HCT116 (cell line): ENCODE data around the gene FBXO34.

Source experiments
- POLR2AphosphoS5 ChIP-seq: IDR thresholded peaks from 2 replicates; pipeline ENCODE4 v1.6.1; 2011; ENCODE audit warnings: mild to moderate bottlenecking, low read depth, low read length, moderate library complexity
- TF ChIP-seq, protein P1 (sequence below), 3 experiments: fragments of 200-600 bp in 1 of 3; sonication (generic) in 1 of 3; IDR thresholded peaks in 2 of 3; conservative IDR thresholded peaks in 1 of 3; 2 replicates each; pipeline ENCODE4 v1.5.1; 2012 to 2017; ENCODE audit warnings: low read depth in 2 of 3, low read length in 2 of 3, antibody characterized with exemption in 1 of 3, borderline replicate concordance in 1 of 3, control low read depth in 1 of 3, mild to moderate bottlenecking in 1 of 3, mixed read lengths in 1 of 3, mixed run types in 1 of 3, moderate library complexity in 1 of 3; ENCODE audit not compliant: insufficient read depth in 1 of 3

DNA sequence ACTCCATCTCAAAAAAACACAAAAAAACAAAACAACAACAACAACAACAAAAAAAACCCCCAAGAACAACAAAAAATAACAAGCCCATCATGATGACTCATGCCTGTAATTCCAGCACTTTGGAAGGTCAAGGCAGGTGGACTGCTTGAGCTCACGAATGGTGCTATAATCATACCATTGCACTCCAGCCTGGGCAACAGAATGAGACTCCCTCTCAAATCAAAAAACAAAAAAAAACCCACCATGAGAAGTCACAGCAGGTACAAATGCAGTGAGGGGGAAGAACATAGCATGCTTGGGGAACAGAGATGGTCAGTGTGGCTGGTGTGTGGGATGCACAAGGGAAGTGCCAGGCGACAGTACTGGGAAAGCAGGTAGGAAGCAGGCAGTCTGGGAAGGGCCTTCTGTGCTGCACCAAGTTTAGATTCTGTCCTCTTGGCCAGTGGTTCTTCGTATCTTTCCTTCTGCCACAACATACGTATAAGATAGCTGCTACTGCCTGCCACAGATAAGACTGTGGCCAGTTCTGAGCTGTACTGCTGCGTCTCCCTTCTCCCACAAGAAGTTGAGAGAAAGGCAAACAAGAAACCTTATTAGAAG is 112.4 kb downstream of the FBXO34 start:
- TF ChIP-seq POLR2AphosphoS5 = no peak
- TF ChIP-seq, protein P1, sequence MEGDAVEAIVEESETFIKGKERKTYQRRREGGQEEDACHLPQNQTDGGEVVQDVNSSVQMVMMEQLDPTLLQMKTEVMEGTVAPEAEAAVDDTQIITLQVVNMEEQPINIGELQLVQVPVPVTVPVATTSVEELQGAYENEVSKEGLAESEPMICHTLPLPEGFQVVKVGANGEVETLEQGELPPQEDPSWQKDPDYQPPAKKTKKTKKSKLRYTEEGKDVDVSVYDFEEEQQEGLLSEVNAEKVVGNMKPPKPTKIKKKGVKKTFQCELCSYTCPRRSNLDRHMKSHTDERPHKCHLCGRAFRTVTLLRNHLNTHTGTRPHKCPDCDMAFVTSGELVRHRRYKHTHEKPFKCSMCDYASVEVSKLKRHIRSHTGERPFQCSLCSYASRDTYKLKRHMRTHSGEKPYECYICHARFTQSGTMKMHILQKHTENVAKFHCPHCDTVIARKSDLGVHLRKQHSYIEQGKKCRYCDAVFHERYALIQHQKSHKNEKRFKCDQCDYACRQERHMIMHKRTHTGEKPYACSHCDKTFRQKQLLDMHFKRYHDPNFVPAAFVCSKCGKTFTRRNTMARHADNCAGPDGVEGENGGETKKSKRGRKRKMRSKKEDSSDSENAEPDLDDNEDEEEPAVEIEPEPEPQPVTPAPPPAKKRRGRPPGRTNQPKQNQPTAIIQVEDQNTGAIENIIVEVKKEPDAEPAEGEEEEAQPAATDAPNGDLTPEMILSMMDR (IDR thresholded peaks at IDR 0.05 in 2 of 3, conservative IDR thresholded peaks at IDR 0.05 in 1 of 3; ENCODE audit: borderline replicate concordance in 1 of 3, insufficient read depth in 1 of 3, low read depth in 2 of 3, low read length in 2 of 3) = no peak
